GM18508 (cell line): ENCODE results near the gene DNASE1L1.
"Not testable (repeated sequence)": the region's sequence is repeated elsewhere in the genome, so short reads cannot be mapped to it uniquely, and the experiment has no call there.

Experiments used
- ATAC-seq: cut with Tn5 transposase; IDR thresholded peaks from one replicate; pipeline ENCODE4 v1.9.1; 2021; ENCODE audit warnings: moderate number of reproducible peaks; ENCODE audit not compliant: insufficient read depth, unreplicated experiment

Gene DNASE1L1

DNA sequence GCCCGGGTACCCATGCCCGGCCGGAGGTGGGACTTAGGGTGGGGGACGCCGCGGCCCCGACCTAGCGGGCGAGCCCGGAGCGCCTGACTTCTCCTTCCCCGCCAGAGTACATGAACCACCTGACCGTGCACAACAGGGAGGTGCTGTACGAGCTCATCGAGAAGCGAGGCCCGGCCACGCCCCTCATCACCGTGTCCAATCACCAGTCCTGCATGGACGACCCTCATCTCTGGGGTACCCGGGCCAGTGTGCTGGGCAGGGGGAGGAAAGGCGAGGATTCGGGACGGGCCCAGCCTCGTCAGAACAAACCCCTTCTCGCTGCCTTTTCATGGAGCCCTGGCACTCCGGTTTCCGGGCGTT lies 2.9 kb upstream of the DNASE1L1 start:
- ATAC-seq: no peak

- no peak for ATAC-seq
Observed at GRCh38 chrX:154408659-154409221, 314 bp downstream of the DNASE1L1 start.

- ATAC-seq: no peak
Observed at GRCh38 chrX:154404625-154405192, 4.3 kb downstream of the DNASE1L1 start.

DNA sequence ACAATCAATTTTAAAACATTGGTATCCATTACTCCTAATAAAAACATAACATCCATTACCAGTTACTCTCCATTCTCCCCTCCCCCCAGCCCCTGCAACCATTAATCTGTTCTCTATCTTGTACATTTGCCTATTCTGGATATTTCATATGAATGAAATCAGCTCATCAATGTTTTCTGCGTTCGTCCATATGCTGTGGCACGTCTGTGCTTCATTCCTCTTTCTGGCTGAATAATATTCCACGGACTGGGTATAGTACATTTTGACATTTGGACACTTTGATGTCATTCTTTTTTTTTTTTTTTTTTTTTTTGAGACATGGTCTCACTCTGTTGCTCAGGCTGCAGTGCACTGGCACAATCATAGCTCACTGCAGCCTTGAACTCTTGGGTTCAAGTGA lies 5.2 kb downstream of the DNASE1L1 start:
- no peak for ATAC-seq

GRCh38 chrX:154403192-154403591 lies 5.9 kb downstream of the DNASE1L1 start:
- ATAC-seq: no peak

GRCh38 chrX:154402622-154403127 lies 6.4 kb downstream of the DNASE1L1 start:
- no peak for ATAC-seq

- no peak for ATAC-seq
Observed at GRCh38 chrX:154401918-154402621, 7.0 kb downstream of the DNASE1L1 start.

DNA sequence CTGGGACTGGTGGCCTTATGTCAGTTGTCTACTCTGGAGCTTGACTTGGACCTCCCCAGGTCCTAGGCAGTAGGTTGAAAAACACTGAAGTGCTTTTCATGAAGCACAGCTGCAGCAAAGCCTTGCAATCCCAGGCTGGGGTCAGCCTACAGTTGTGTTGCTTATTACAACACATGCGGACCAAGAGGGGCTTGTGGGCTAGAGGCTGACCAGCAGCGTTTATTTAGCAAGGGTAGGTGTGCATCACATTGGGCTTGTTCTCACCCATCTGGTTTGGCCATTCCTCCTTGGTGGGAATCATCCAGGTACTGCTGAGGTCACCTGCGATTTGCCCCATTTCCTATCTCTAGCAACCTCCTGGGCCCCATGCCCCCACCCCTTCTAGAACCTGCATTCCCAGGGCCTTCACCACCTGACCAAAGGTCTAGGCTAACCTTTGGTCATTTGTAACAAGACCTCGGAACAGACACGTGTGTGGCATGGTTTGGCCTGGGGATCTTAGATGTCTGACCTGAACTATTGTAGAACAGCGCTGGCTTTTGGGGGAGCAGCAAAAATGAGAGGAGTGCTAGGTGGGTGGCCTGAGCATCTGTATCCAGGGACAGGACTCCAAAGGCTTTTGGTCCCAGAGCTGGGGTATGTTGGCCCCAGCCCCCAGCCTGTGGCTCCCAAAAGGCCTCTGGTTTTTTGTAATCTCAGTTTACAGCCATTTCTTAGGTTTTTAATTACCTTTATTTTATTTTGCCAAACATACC lies 7.8 kb downstream of the DNASE1L1 start:
- ATAC-seq: no peak

DNA sequence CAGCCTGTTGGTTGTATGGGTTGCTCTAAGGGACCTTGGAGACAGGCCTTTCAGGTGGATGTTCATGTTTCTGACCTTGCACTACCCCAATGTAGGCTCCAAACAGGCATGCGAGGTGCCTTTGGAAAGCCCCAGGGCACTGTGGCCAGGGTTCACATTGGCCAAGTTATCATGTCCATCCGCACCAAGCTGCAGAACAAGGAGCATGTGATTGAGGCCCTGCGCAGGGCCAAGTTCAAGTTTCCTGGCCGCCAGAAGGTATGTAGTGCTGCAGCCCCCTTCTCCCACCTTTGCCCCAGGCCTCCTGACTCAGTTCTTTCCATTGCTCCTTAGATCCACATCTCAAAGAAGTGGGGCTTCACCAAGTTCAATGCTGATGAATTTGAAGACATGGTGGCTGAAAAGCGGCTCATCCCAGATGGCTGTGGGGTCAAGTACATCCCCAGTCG lies 8.7 kb downstream of the DNASE1L1 start:
- not testable (repeated sequence) for ATAC-seq

GRCh38 chrX:154399527-154400368 lies 9.3 kb downstream of the DNASE1L1 start:
- no peak for ATAC-seq

GRCh38 chrX:154398668-154399526 lies 10.2 kb downstream of the DNASE1L1 start:
- ATAC-seq: peak; percentile 19

GRCh38 chrX:154397888-154398667 lies 11.0 kb downstream of the DNASE1L1 start, which contains the start of gene RPL10:
TSS of gene RPL10 (plus strand) at chrX:154398377. CDS start at chrX:154398520, 143 bp downstream.
- peak; percentile 55 for ATAC-seq

DNA sequence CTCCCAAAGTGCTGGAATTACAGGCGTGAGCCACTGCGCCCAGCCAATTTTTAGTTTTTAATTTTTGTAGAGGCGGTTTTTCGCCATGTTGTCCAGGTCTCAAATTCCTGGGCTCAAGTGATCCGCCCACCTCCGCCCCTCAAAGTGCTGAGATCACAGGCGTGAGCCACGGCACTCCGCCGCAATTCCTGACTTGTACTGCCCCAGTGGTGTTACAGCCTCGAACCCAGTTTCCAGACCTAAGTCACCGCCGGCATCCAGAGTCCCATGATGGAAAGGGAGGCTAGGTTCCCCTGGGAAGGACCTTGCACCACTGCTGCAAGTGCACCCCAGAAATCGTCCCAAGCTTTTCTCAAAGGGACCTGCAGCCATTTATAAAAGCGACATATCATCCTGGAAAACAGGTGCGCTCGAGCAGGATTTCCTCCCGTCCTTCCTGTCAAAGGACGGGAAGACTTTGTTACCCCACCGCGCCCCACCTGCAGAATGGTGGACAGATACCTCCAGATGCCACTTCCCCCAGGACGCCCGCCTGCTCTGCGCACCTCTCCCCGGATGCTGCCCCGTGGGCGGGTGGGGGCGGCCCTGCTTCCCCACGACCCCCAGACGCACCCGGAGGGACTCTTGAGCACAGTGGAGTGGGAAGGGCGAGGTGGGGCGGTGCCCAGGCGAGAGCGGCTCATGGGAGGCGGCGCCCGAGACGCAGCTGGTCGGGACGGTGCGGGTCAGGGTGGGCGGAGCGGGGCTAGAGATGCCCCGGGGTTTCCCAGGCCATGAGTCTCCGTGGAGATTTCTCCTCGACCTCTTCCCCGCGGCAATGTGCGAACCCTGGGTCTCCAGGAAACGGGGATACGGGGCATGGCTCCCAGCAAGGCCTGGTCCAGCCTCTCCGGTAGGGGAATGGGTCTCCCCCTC lies 11.8 kb downstream of the DNASE1L1 start:
- no peak for ATAC-seq

- not testable (repeated sequence) for ATAC-seq
Observed at GRCh38 chrX:154396363-154396762, 12.7 kb downstream of the DNASE1L1 start.

DNA sequence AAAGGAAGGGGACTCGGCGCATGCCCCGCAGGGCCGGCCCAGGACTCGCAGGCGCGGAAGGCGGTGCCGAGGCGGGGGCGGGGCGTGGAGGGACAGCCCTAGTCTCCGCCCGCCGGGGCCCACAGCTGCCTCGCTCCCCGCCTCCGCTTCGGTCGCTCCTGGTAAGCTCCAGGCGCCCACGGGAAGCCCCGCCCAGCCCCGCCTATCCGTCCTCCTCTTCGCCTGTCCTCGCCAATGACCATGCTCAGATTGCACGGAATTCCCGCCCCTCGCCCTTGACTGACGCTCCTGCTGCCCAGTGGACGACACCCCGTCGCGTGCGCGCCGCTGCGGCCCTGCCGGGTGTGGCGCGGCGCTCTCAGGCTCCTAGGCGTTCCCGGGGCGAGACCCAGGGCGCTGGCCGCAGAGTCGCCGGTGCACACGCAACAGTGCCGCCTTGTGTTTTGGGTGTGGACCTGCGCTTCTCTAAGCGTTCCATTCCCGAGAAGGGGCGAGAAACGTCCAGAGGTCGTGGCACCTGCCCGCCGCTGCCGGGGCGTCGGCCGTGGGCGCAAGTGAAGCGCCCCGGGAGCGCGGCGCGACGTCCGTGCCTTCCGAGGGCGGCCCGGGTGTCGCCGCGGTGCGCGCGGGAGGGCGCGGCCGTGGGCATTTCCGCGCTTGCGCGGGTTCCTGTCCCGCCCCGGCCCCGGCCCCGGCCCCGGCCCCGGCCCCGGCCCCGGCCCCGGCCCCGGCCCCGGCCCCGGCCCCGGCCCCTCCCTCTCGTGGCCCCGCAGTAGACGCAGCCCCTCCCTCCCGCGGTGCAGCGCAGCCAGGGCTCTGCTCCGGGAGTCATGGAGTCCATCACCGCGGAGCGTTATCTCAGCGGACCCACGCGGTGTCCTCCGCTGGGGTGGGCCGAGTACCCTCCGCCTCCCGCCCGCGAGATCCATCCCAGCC lies 19.0 kb downstream of the DNASE1L1 start:
- ATAC-seq: peak; percentile 58

DNA sequence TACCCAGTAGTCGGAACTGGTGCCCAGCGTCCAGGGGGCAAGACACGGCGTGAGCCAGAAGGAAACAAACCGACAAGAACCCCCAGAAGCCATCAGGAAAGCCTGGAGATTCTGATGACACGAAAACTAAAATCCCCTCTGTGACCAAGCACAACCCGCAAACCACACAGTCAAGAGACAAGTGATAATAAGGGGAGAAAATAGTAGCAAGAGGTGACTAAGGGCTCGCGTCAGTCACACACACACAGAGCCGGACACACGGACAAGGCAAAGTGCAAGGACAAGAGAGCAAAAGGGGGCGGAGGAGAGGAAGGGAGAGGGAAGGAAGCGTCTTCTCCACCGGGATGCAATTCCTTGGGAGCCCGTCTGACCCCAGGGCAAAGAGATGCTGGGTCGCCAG lies 20.4 kb downstream of the DNASE1L1 start:
- ATAC-seq: not testable (repeated sequence)
